Ishikawa (cell line): ENCODE data around the gene RALA.

ENCODE experiments used
- CEBPB ChIP-seq: IDR thresholded peaks from 2 replicates; pipeline ENCODE4 v1.6.1; 2012
- CREB1 ChIP-seq: IDR thresholded peaks from 2 replicates; pipeline ENCODE4 v1.6.1; 2012; ENCODE audit warnings: low read depth
- EGR1 ChIP-seq: IDR thresholded peaks from 2 replicates; pipeline ENCODE4 v1.6.1; 2012
- EP300 ChIP-seq: IDR thresholded peaks from 2 replicates; pipeline ENCODE4 v1.6.1; 2012; ENCODE audit warnings: borderline replicate concordance
- FOXM1 ChIP-seq: IDR thresholded peaks from 2 replicates; pipeline ENCODE4 v1.6.1; 2012; ENCODE audit warnings: low read depth, borderline replicate concordance
- MAX ChIP-seq: IDR thresholded peaks from 2 replicates; pipeline ENCODE4 v1.6.1; 2012
- RAD21 ChIP-seq: IDR thresholded peaks from 2 replicates; pipeline ENCODE4 v1.6.1; 2012; ENCODE audit warnings: low read depth
- REST ChIP-seq: IDR thresholded peaks from 2 replicates; pipeline ENCODE4 v1.6.1; 2012; ENCODE audit warnings: low read depth, mild to moderate bottlenecking
- TAF1 ChIP-seq: IDR thresholded peaks from 2 replicates; pipeline ENCODE4 v1.6.1; 2012; ENCODE audit warnings: low read depth, mild to moderate bottlenecking
- TCF12 ChIP-seq: IDR thresholded peaks from 2 replicates; pipeline ENCODE4 v1.6.1; 2012; ENCODE audit warnings: low read depth

GRCh38 chr7:39634478-39634805, 11.1 kb downstream of the RALA start:
- no peak for TF ChIP-seq TCF12
- no peak for TF ChIP-seq EP300
- TF ChIP-seq TAF1 = no peak
- no peak for TF ChIP-seq REST
- no peak for TF ChIP-seq RAD21
- TF ChIP-seq CREB1 = no peak
- TF ChIP-seq MAX = no peak
- no peak for TF ChIP-seq EGR1
- no peak for TF ChIP-seq FOXM1
- TF ChIP-seq CEBPB = no peak
